Suprapubic skin (tissue), 4 donors: ENCODE data around the gene SLC6A13. TPM values are rescaled to one million over a fixed set of nuclear protein-coding genes. Genes with fewer than 3 reads are reported as not detected.
A peak's percentile ranks its signal among the peaks of the same experiment; 100 is the strongest.
"Not testable (repeated sequence)": the region's sequence is repeated elsewhere in the genome, so short reads cannot be mapped to it uniquely, and the experiment has no call there.

Experiments used
- DNase-seq, 2 donors: peaks; one replicate each; pipeline ENCODE4 v3.0.0-alpha.2; 2019; ENCODE audit warnings: low spot score in 2 of 2
- H3K27ac ChIP-seq: fragments of 200-600 bp; sonication (generic); one replicate; pipeline ENCODE4 v1.5.1; 2019
- H3K27me3 ChIP-seq: fragments of 200-600 bp; sonication (generic); one replicate; pipeline ENCODE4 v1.5.1; 2019
- H3K36me3 ChIP-seq: fragments of 200-600 bp; sonication (generic); one replicate; pipeline ENCODE4 v1.5.1; 2019
- H3K4me1 ChIP-seq: fragments of 200-600 bp; sonication (generic); one replicate; pipeline ENCODE4 v1.5.1; 2019
- H3K4me3 ChIP-seq: fragments of 200-600 bp; sonication (generic); one replicate; pipeline ENCODE4 v1.5.1; 2019; ENCODE audit warnings: mild to moderate bottlenecking
- H3K9me3 ChIP-seq: fragments of 200-600 bp; sonication (generic); one replicate; pipeline ENCODE4 v1.5.1; 2019
- EP300 ChIP-seq: sonication (generic); formaldehyde crosslinking; IDR thresholded peaks from one replicate; pipeline ENCODE4 v1.6.1; 2017; ENCODE audit warnings: antibody characterized with exemption
- POLR2A ChIP-seq, 2 donors: fragments of 450-650 bp; IDR thresholded peaks; one replicate each; pipeline ENCODE4 v1.6.1; 2017; ENCODE audit warnings: antibody characterized with exemption in 2 of 2, mild to moderate bottlenecking in 2 of 2, moderate library complexity in 2 of 2
- POLR2AphosphoS5 ChIP-seq, 3 donors: sonication (generic); formaldehyde crosslinking; IDR thresholded peaks; one replicate each; pipeline ENCODE4 v1.6.1; 2017; ENCODE audit warnings: antibody characterized with exemption in 3 of 3
- WGBS: methylation state at CpG from one replicate; pipeline ENCODE4 v1.1.5; 2018; 5-methylcytosine and 5-hydroxymethylcytosine counted together
- total RNA-seq, 4 donors: library from RNA; depleted of rRNA; stranded (reverse); fragments of >200 nt; gene quantifications; one replicate each; pipeline ENCODE4 v1.1.0, GENCODE V29; 2016
- TF ChIP-seq, protein P1 (sequence below), 2 donors: fragments of 200-600 bp in 1 of 2; fragments of 450-650 bp in 1 of 2; sonication (generic) in 1 of 2; IDR thresholded peaks; one replicate each; pipeline ENCODE4 v1.5.1; 2016 to 2019; ENCODE audit warnings: antibody characterized with exemption in 2 of 2, mild to moderate bottlenecking in 1 of 2, moderate library complexity in 1 of 2

The SLC6A13 gene
- not detected for total RNA-seq

DNA sequence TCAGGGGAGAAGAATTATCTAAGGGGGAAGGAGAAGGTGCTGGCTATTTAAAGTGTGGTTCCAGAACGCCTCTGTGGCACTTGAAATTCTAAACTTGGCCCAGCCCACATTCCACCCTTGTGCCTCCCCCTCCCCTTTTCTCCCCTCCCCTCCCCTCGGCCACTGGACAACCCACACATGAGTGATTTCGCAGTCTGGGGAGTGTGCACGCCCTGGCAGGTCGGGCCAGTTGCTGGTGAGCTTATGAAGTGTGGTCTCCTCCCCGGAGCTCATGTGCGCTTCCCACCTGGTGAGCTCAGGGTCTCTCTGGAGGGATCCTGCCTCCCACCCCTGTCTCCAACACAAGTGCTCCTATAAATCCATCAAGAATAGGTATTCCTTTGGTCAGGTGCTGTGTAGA, at the start of gene SLC6A13:
Gene SLC6A13, minus strand, starts transcription at position 20 of the 400 bp plus-strand sequence. CDS start 2,784 bp downstream, outside the sequence.
- H3K36me3 ChIP-seq: no peaks in the 10 kb centered on the region
- TF ChIP-seq EP300 (no peak), POLR2A (IDR thresholded peaks at IDR 0.05) (no peak), POLR2AphosphoS5 (IDR thresholded peaks at IDR 0.05) (no peak)
- TF ChIP-seq, protein P1, sequence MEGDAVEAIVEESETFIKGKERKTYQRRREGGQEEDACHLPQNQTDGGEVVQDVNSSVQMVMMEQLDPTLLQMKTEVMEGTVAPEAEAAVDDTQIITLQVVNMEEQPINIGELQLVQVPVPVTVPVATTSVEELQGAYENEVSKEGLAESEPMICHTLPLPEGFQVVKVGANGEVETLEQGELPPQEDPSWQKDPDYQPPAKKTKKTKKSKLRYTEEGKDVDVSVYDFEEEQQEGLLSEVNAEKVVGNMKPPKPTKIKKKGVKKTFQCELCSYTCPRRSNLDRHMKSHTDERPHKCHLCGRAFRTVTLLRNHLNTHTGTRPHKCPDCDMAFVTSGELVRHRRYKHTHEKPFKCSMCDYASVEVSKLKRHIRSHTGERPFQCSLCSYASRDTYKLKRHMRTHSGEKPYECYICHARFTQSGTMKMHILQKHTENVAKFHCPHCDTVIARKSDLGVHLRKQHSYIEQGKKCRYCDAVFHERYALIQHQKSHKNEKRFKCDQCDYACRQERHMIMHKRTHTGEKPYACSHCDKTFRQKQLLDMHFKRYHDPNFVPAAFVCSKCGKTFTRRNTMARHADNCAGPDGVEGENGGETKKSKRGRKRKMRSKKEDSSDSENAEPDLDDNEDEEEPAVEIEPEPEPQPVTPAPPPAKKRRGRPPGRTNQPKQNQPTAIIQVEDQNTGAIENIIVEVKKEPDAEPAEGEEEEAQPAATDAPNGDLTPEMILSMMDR (IDR thresholded peaks at IDR 0.05): no peak
- H3K4me1 ChIP-seq: no peaks in the 10 kb centered on the region
- 23% methylated on average over 7 of the region's 7 CpGs for WGBS
- DNase-seq: no peak
- H3K27ac ChIP-seq: no peak within 1 kb of the TSS
- no peak within 1 kb of the TSS for H3K4me3 ChIP-seq
- no peaks in the 10 kb centered on the region for H3K9me3 ChIP-seq
- peaks cover 59% of the 10 kb centered on the region for H3K27me3 ChIP-seq

DNA sequence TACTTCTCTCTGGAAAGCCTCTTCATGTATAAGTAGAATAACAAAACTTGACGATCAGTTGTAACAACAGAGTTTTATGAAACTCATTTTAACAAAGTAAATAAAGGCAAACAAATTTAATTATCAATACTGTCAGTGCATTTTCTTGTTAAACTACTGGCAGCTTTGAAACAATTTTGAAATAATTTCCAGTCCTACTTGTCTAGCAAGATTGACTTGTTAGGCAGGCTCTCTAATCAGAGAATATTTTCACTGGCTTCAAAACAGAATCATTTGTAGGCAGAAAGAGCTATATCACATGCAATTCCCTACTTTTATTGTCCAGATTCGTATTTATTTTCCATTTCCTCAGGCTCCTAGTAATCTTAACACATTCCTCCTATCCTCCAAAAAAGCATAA, 45.9 kb upstream of the SLC6A13 start:
- Histone ChIP-seq H3K4me3 (no peak overlapping the region), H3K27ac (no peak overlapping the region), H3K9me3 (no peaks in the 10 kb centered on the region), H3K36me3 (peaks cover 87% of the 10 kb centered on the region), H3K4me1 (peaks cover 6% of the 10 kb centered on the region), H3K27me3 (no peaks in the 10 kb centered on the region)
- no peak for DNase-seq
- WGBS: 45% methylated on average over 2 of the region's 2 CpGs
- peak in 1 of 3 donors; percentile 14 for TF ChIP-seq POLR2AphosphoS5 (IDR thresholded peaks at IDR 0.05)
- TF ChIP-seq, protein P1 (IDR thresholded peaks at IDR 0.05): no peak

DNA sequence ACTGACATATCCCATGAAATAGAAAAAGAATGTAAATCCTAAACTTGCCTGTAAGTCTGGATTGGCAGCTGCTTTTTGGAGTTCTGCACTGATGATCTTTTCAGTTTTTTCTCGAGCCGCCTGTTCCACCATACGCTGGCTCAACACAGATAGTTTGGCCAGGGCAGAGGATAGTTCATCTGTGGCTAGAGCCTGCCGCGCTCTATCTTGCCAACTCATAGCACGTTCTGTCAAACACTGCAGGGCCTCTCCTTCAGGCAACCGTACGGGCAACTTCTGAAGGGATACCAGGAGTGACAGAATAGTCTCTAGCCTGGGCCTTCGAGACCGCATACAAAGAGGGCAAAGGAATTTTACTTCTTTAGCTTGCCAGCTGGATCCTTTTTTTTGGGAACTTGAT, 44.8 kb upstream of the SLC6A13 start:
- peaks cover 84% of the 10 kb centered on the region for H3K36me3 ChIP-seq
- no peak for DNase-seq
- no peak overlapping the region for H3K27ac ChIP-seq
- TF ChIP-seq POLR2AphosphoS5 (IDR thresholded peaks at IDR 0.05): no peak
- TF ChIP-seq, protein P1 (IDR thresholded peaks at IDR 0.05): no peak
- no peak for TF ChIP-seq POLR2A (IDR thresholded peaks at IDR 0.05)
- no peak for TF ChIP-seq EP300
- no peak overlapping the region for H3K4me3 ChIP-seq
- H3K4me1 ChIP-seq: peaks cover 6% of the 10 kb centered on the region
- WGBS: 95% methylated on average over 10 of the region's 10 CpGs
- no peaks in the 10 kb centered on the region for H3K9me3 ChIP-seq
- no peaks in the 10 kb centered on the region for H3K27me3 ChIP-seq

DNA sequence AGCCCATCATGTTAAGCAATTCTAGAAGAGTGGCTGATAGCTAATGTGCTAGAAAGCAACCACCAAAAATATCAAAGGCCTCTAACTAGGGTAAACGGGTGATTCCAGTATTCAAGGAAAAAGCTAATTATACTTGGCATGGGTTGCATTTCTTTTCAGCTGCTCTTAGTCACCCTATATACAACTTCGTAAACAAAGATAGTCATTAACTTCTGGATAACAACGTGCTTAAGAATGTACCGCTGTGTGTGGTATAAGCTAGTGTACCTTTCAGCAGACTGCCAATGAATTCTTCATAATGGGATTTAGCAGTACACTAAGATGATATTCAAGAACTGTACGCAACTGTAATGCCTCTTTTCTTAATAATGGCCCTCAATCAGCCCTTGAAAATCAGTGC, 42.2 kb upstream of the SLC6A13 start:
- WGBS: 54% methylated on average over 5 of the region's 5 CpGs
- no peak for TF ChIP-seq POLR2AphosphoS5 (IDR thresholded peaks at IDR 0.05)
- TF ChIP-seq EP300: no peak
- TF ChIP-seq, protein P1 (IDR thresholded peaks at IDR 0.05): no peak
- TF ChIP-seq POLR2A (IDR thresholded peaks at IDR 0.05): no peak
- no peaks in the 10 kb centered on the region for H3K27me3 ChIP-seq
- peaks cover 74% of the 10 kb centered on the region for H3K36me3 ChIP-seq
- H3K4me3 ChIP-seq: no peak overlapping the region
- no peak overlapping the region for H3K27ac ChIP-seq
- H3K4me1 ChIP-seq: peaks cover 6% of the 10 kb centered on the region
- no peaks in the 10 kb centered on the region for H3K9me3 ChIP-seq
- no peak for DNase-seq

DNA sequence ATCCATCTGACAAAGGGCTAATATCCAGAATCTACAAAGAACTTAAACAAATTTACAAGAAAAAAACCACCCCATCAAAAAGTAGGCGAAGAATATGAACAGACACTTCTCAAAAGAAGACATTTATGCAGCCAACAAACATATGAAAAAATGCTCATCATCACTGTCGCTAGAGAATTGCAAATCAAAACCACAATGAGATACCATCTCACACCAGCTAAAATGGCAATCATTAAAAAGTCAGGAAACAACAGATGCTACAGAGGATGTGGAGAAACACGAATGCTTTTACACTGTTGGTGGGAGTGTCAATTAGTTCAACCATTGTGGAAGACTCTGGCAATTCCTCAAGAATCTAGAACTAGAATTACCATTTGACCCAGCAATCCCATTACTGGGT, 40.1 kb upstream of the SLC6A13 start:
- not testable (repeated sequence) for H3K4me1 ChIP-seq, H3K27me3 ChIP-seq, DNase-seq, H3K27ac ChIP-seq, H3K9me3 ChIP-seq, H3K4me3 ChIP-seq
- H3K36me3 ChIP-seq: peaks cover 68% of the 10 kb centered on the region
- 79% methylated on average over 3 of the region's 3 CpGs for WGBS

DNA sequence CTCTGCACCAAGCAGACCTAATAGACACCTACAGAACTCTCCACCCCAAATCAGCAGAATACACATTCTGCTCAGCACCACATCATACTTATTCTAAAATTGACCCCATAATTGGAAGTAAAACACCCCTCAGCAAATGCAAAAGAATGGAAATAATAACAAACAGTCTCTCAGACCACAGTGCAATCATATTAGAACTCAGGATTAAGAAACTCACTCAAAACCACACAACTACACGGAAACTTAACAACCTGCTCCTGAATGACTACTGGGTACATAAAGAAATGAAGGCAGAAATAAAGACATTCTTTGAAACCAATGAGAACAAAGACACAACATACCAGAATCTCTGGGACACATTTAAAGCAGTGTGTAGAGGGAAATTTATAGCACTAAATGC, 37.5 kb upstream of the SLC6A13 start:
- WGBS: 82% methylated on average over 1 of the region's 1 CpG
- DNase-seq, H3K4me1 ChIP-seq, H3K9me3 ChIP-seq, H3K4me3 ChIP-seq, H3K27ac ChIP-seq, H3K27me3 ChIP-seq: not testable (repeated sequence)
- H3K36me3 ChIP-seq: peaks cover 62% of the 10 kb centered on the region

DNA sequence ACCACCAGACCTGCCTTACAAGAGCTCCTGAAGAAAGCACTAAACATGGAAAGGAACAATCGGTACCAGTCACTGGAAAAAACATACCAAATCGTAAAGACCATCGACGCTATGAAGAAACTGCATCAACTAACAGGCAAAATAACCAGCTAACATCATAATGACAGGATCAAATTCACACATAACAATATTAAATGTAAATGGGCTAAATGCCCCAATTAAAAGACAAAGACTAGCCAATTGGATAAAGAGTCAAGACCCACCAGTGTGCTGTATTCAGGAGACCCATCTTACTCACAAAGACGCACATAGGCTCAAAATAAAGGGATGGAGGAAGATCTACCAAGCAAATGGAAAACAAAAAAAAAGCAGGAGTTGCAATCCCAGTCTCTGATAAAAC, 36.9 kb upstream of the SLC6A13 start:
- H3K4me3 ChIP-seq, H3K27me3 ChIP-seq, H3K27ac ChIP-seq, H3K4me1 ChIP-seq, DNase-seq, H3K9me3 ChIP-seq: not testable (repeated sequence)
- H3K36me3 ChIP-seq: peaks cover 66% of the 10 kb centered on the region
- 96% methylated on average over 5 of the region's 5 CpGs for WGBS

DNA sequence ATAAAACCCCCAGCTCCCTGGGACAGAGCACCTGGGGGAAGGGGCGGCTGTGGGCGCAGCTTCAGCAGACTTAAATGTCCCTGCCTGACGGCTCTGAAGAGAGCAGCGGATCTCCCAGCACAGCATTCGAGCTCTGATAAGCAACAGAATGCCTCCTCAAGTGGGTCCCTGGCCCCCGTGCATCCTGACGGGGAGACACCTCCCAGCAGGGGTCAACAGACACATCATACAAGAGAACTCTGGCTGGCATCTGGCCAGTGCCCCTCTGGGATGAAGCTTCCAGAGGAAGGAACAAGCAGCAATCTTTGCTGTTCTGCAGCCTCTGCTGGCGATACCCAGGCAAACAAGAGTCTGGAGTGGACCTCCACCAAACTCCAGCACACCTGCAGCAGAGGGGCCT, 35.4 kb upstream of the SLC6A13 start:
- H3K27ac ChIP-seq, H3K27me3 ChIP-seq, H3K9me3 ChIP-seq, H3K4me1 ChIP-seq, H3K4me3 ChIP-seq, DNase-seq: not testable (repeated sequence)
- H3K36me3 ChIP-seq: peaks cover 72% of the 10 kb centered on the region
- WGBS: 99% methylated on average over 8 of the region's 8 CpGs
